ENCODE data around the gene ESR2.

- TF ChIP-seq, protein P1, sequence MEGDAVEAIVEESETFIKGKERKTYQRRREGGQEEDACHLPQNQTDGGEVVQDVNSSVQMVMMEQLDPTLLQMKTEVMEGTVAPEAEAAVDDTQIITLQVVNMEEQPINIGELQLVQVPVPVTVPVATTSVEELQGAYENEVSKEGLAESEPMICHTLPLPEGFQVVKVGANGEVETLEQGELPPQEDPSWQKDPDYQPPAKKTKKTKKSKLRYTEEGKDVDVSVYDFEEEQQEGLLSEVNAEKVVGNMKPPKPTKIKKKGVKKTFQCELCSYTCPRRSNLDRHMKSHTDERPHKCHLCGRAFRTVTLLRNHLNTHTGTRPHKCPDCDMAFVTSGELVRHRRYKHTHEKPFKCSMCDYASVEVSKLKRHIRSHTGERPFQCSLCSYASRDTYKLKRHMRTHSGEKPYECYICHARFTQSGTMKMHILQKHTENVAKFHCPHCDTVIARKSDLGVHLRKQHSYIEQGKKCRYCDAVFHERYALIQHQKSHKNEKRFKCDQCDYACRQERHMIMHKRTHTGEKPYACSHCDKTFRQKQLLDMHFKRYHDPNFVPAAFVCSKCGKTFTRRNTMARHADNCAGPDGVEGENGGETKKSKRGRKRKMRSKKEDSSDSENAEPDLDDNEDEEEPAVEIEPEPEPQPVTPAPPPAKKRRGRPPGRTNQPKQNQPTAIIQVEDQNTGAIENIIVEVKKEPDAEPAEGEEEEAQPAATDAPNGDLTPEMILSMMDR (IDR thresholded peaks at IDR 0.05; ENCODE audit: low read depth, low read length, missing input control) = no peak
- no peak for TF ChIP-seq JUND (IDR thresholded peaks at IDR 0.05)
Measured at GRCh38 chr14:64229489-64229888, 64.7 kb downstream of the ESR2 start.

Data from liver (tissue), 3 donors.